ENCODE data around the gene COL27A1.
"Not testable (repeated sequence)": the region's sequence is repeated elsewhere in the genome, so short reads cannot be mapped to it uniquely, and the experiment has no call there.

COL27A1 gene

GRCh38 chr9:114184071-114184470, 28.7 kb downstream of the COL27A1 start:
- peak; percentile 41 for DNase-seq (ENCODE audit: low spot score)

GRCh38 chr9:114184866-114185265, 29.5 kb downstream of the COL27A1 start:
- DNase-seq (ENCODE audit: low spot score) = no peak

GRCh38 chr9:114185570-114186490, 30.5 kb downstream of the COL27A1 start:
- DNase-seq (ENCODE audit: low spot score) = no peak

- no peak for DNase-seq (ENCODE audit: low spot score)
Observed at GRCh38 chr9:114186605-114187289, 31.4 kb downstream of the COL27A1 start.

GRCh38 chr9:114187827-114188226, 32.5 kb downstream of the COL27A1 start:
- DNase-seq (ENCODE audit: low spot score) = no peak

GRCh38 chr9:114189823-114190562, 34.7 kb downstream of the COL27A1 start:
- no peak for DNase-seq (ENCODE audit: low spot score)

- no peak for DNase-seq (ENCODE audit: low spot score)
Observed at GRCh38 chr9:114190563-114190905, 35.2 kb downstream of the COL27A1 start.

GRCh38 chr9:114191402-114191801, 36.1 kb downstream of the COL27A1 start:
- DNase-seq (ENCODE audit: low spot score) = not testable (repeated sequence)

GRCh38 chr9:114192539-114192938, 37.2 kb downstream of the COL27A1 start:
- DNase-seq (ENCODE audit: low spot score) = no peak

- DNase-seq (ENCODE audit: low spot score) = no peak
Observed at GRCh38 chr9:114193090-114193489, 37.8 kb downstream of the COL27A1 start.

GRCh38 chr9:114196117-114196516, 40.8 kb downstream of the COL27A1 start:
- no peak for DNase-seq (ENCODE audit: low spot score)

GRCh38 chr9:114196979-114197622, 41.8 kb downstream of the COL27A1 start:
- no peak for DNase-seq (ENCODE audit: low spot score)

GRCh38 chr9:114198249-114199040, 43.1 kb downstream of the COL27A1 start:
- DNase-seq (ENCODE audit: low spot score) = no peak

GRCh38 chr9:114200721-114201300, 45.5 kb downstream of the COL27A1 start:
- DNase-seq (ENCODE audit: low spot score) = no peak

GRCh38 chr9:114202396-114202795, 47.1 kb downstream of the COL27A1 start:
- no peak for DNase-seq (ENCODE audit: low spot score)

- no peak for DNase-seq (ENCODE audit: low spot score)
Observed at GRCh38 chr9:114202849-114203248, 47.5 kb downstream of the COL27A1 start.

GRCh38 chr9:114203410-114204140, 48.2 kb downstream of the COL27A1 start:
- no peak for DNase-seq (ENCODE audit: low spot score)

- DNase-seq (ENCODE audit: low spot score) = no peak
Observed at GRCh38 chr9:114204265-114204664, 48.9 kb downstream of the COL27A1 start.

- DNase-seq (ENCODE audit: low spot score) = no peak
Observed at GRCh38 chr9:114205171-114206015, 50.1 kb downstream of the COL27A1 start.

All from COLO829 (cell line).